Subcutaneous adipose tissue (tissue), 4 donors: Measurements from ENCODE around the gene FRYL. TPM values are rescaled to one million over a fixed set of nuclear protein-coding genes. Genes with fewer than 3 reads are reported as not detected.

Experiments
- total RNA-seq, 4 donors: library from RNA; depleted of rRNA; stranded (reverse); fragments of >200 nt; gene quantifications; one replicate each; pipeline ENCODE4 v1.1.0, GENCODE V29; 2016
- TF ChIP-seq, protein P1 (sequence below): fragments of 450-650 bp; IDR thresholded peaks from one replicate; pipeline ENCODE4 v1.5.1; 2016; ENCODE audit warnings: low read depth, mild to moderate bottlenecking, control low read depth, antibody characterized with exemption, moderate library complexity

FRYL gene
- total RNA-seq, 4 donors from 2014 or later = 69.1 to 140 (median 90.0) TPM

DNA sequence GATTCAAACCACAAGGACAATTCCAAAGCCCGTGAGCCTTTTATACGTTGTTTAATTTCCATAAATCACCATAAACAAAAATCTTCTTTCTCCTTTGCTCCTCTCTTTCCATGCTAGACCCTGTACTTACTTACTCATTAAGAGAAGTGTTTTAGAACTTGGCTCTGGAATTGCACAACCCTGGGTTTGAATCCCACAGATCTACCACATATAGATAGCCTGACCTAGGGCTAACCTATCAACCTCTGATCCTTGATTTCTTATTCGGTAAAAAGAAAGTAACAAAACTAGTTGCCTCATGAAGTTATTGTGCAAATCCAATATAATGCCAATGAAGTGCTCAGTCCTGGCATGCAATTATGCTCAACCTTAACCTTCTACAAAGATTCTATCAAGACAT, 221.3 kb downstream of the FRYL start:
- TF ChIP-seq, protein P1, sequence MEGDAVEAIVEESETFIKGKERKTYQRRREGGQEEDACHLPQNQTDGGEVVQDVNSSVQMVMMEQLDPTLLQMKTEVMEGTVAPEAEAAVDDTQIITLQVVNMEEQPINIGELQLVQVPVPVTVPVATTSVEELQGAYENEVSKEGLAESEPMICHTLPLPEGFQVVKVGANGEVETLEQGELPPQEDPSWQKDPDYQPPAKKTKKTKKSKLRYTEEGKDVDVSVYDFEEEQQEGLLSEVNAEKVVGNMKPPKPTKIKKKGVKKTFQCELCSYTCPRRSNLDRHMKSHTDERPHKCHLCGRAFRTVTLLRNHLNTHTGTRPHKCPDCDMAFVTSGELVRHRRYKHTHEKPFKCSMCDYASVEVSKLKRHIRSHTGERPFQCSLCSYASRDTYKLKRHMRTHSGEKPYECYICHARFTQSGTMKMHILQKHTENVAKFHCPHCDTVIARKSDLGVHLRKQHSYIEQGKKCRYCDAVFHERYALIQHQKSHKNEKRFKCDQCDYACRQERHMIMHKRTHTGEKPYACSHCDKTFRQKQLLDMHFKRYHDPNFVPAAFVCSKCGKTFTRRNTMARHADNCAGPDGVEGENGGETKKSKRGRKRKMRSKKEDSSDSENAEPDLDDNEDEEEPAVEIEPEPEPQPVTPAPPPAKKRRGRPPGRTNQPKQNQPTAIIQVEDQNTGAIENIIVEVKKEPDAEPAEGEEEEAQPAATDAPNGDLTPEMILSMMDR = no peak

DNA sequence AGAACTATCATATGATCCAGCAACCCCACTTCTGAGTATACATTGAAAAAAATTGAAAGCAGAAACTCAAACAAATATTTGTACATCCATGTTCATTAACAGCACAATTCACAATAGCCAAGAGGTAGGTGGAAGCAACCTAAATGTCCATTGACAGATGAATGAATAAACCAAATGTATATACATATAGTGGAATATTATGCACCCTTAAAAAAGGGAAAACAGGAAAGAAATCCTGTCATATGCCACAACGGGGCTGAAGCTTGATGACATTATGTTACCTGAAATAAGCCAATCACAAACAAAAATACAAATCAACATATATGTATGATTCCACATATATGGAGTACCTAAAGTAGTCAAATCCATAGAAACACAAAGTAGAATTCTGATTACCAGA, 222.1 kb downstream of the FRYL start:
- TF ChIP-seq, protein P1 = no peak

DNA sequence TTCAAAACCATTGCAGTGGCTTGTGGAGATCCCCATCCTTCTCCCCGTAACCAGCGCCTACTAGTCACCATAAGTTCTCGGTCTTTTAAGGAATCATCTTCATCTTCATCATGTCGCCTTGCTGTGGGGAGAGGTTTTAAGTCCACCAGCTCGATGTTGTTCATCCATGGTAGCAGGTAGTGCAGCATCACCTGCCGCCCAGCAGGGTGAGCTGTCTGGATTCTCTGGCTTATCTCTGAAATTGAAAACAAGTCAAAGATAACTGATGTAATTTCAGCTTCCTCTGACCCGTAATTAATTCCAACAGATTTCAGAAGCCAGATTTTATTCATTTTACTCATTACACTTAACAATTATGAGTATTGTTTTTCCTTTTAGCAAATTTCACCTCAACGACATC, 222.6 kb downstream of the FRYL start:
- TF ChIP-seq, protein P1 = no peak

DNA sequence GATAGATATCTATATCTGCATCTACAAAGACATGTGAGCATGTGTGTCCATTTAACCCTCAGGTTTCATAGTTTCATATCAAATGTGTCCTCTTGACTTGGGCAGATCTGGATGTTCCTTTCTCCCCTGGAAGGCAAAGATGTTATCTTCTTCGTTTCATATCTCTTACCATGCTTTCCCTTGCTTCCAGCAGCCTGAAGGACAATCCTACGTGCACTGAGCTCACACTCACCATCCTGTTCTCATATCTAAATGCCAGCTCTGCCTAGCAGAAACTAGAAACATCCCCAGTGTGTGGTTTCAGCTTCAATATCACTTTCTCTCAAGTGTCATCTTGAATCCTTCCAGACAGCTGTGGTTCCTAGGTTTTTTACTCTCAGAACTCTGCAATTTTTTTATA, 223.8 kb downstream of the FRYL start:
- TF ChIP-seq, protein P1 = no peak

DNA sequence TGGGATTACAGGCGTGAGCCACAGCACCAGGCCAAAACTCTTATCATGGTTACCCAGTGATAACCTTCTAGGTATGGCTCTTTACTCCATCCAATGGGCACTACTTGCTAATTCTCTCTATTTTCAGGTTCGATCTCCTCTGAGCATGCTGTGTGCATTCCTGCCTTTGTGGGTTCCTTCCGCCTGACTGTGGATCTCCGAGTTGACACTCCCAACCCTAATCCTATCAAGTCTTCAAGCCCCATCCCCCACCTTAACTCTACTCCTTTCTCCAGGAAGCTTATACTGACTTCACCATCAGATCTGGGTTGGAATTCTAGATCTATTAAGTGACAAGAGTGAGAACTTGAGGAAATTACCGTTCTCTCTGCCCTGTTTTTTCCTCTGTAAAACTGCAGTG, 225.5 kb downstream of the FRYL start:
- TF ChIP-seq, protein P1 = no peak

DNA sequence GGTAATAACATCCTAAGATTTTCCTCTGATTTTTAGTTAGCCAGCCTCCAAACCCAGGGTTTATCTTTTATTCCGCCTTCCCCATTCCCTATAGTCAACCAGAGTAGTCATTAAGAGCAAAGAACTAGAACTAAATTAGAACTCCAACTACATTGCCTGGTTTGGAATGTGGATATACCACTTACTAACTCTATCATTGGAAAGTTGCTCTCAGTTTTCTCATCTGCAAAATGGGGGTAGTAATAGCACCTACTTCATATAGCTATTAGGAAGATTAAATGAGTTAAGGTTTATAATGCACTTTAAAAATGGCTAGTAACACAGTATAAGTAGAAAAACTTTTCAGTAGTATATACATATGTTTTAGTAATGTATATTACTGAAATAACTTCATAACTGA, 226.4 kb downstream of the FRYL start:
- TF ChIP-seq, protein P1 = no peak

DNA sequence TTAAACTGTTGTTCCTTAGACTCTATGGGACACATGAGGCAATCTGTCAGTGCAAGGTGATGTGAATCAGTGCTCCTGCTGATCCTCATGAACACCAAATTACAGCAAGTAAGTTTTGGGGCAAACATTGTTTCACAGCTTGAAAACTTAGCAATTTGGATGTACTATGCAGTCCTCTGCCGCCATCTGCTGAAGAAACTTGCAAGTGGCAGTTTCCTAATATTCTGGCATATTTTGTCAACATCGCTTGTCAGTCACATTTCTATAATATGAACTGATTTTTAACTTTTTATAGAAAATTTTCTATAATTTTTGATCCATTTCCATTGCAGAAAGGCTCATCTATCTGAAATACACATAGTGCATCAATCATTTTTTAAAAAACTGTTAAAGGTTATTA, 233.7 kb downstream of the FRYL start:
- TF ChIP-seq, protein P1 = no peak
